ENCODE results near the gene OSBPL5. TPM values are rescaled to one million over a fixed set of nuclear protein-coding genes. Genes with fewer than 3 reads are reported as not detected.
A peak's percentile ranks its signal among the peaks of the same experiment; 100 is the strongest.

The OSBPL5 gene
- total RNA-seq, 2 donors from 2014 or later: 34.0 to 69.5 TPM

- Histone ChIP-seq H3K27ac (no peak overlapping the region), H3K4me1 (peaks cover 6% of the 10 kb centered on the region), H3K4me3 (no peak overlapping the region), H3K27me3 (no peaks in the 10 kb centered on the region), H3K9me3 (no peaks in the 10 kb centered on the region), H3K36me3 (no peaks in the 10 kb centered on the region), H3K9ac (ENCODE audit: low read depth in 2 of 2, low read length in 2 of 2) (no peak overlapping the region)
- DNase-seq: no peak
- no peak for TF ChIP-seq CTCF (IDR thresholded peaks at IDR 0.05)
- intact Hi-C loops (cut with DNase I): loop anchor here (5.0 kb wide), 1 partner anchor 124 kb away; the partner anchor contains the start of gene MRGPRG
Observed at GRCh38 chr11:3093281-3094191, 71.6 kb downstream of the OSBPL5 start.

- intact Hi-C loops (cut with DNase I): loop anchor here (5.0 kb wide), 1 partner anchor 125 kb away; the partner anchor contains the start of gene MRGPRG
- Histone ChIP-seq H3K4me3 (no peak overlapping the region), H3K9me3 (no peaks in the 10 kb centered on the region), H3K4me1 (peaks cover 6% of the 10 kb centered on the region), H3K36me3 (no peaks in the 10 kb centered on the region), H3K27me3 (no peaks in the 10 kb centered on the region), H3K27ac (no peak overlapping the region), H3K9ac (ENCODE audit: low read depth in 2 of 2, low read length in 2 of 2) (no peak overlapping the region)
- no peak for DNase-seq
- TF ChIP-seq CTCF (IDR thresholded peaks at IDR 0.05): no peak
Observed at GRCh38 chr11:3092603-3093141, 72.4 kb downstream of the OSBPL5 start.

GRCh38 chr11:3091846-3092602, 73.1 kb downstream of the OSBPL5 start:
- H3K4me3 ChIP-seq: no peak overlapping the region
- no peaks in the 10 kb centered on the region for H3K9me3 ChIP-seq
- peak; percentile 86 for DNase-seq
- no peak overlapping the region for H3K27ac ChIP-seq
- no peak overlapping the region for H3K9ac ChIP-seq (ENCODE audit: low read depth in 2 of 2, low read length in 2 of 2)
- intact Hi-C loops (cut with DNase I): loop anchor here (2.0 to 5.0 kb wide), 2 partner anchors 53 to 125 kb away; partner anchors contain the start of gene MRGPRG
- peaks cover 6% of the 10 kb centered on the region for H3K4me1 ChIP-seq
- no peaks in the 10 kb centered on the region for H3K27me3 ChIP-seq
- peak; percentile 99 for TF ChIP-seq CTCF (IDR thresholded peaks at IDR 0.05)
- no peaks in the 10 kb centered on the region for H3K36me3 ChIP-seq

- no peak for TF ChIP-seq CTCF (IDR thresholded peaks at IDR 0.05)
- no peaks in the 10 kb centered on the region for H3K27me3 ChIP-seq
- H3K9ac ChIP-seq (ENCODE audit: low read depth in 2 of 2, low read length in 2 of 2): no peak overlapping the region
- no peaks in the 10 kb centered on the region for H3K36me3 ChIP-seq
- H3K9me3 ChIP-seq: no peaks in the 10 kb centered on the region
- no peak for DNase-seq
- peaks cover 6% of the 10 kb centered on the region for H3K4me1 ChIP-seq
- no peak overlapping the region for H3K4me3 ChIP-seq
- H3K27ac ChIP-seq: no peak overlapping the region
- intact Hi-C loops (cut with DNase I): loop anchor here (2.0 to 5.0 kb wide), 2 partner anchors 52 to 126 kb away; partner anchors contain the start of gene MRGPRG
Observed at GRCh38 chr11:3091081-3091845, 73.8 kb downstream of the OSBPL5 start.

All from colonic mucosa (tissue), 4 donors.